ENCODE data around the gene H1-8.

DNA sequence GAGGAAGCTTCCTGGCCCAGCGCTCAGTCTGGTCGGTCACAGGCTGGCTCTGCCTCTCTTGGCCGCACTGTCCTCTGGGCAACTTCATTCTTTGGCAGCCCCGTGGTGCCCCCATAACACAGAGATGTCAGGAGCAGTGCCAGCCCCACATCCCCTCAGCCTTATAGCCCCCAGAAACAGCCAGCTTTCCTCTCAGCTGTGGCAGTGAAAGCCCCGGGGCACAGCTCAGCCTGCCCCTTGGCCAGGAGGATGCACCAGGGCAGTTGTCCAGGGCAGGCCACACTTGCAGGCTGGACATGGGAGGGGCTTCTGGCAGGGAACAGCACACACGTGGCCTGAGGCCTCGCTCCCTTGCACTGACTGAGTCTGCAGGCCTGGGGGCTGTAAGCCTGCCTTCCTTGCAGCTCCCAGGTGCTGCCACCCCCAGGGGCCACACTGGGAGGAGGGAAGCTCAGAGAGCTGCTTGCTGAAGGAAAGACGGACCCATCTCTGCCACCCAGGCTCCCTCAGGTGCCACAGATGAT is 24.9 kb upstream of the H1-8 start:
- TF ChIP-seq, protein P1, sequence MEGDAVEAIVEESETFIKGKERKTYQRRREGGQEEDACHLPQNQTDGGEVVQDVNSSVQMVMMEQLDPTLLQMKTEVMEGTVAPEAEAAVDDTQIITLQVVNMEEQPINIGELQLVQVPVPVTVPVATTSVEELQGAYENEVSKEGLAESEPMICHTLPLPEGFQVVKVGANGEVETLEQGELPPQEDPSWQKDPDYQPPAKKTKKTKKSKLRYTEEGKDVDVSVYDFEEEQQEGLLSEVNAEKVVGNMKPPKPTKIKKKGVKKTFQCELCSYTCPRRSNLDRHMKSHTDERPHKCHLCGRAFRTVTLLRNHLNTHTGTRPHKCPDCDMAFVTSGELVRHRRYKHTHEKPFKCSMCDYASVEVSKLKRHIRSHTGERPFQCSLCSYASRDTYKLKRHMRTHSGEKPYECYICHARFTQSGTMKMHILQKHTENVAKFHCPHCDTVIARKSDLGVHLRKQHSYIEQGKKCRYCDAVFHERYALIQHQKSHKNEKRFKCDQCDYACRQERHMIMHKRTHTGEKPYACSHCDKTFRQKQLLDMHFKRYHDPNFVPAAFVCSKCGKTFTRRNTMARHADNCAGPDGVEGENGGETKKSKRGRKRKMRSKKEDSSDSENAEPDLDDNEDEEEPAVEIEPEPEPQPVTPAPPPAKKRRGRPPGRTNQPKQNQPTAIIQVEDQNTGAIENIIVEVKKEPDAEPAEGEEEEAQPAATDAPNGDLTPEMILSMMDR (IDR thresholded peaks at IDR 0.05), result no peak
- TF ChIP-seq POLR2A (IDR thresholded peaks at IDR 0.05) (no peak), EP300 (IDR thresholded peaks at IDR 0.05) (no peak)

All from tibial nerve (tissue), 4 donors.